HepG2 (cell line): ENCODE measurements around the gene POU2AF3. TPM values are rescaled to one million over a fixed set of nuclear protein-coding genes. Genes with fewer than 3 reads are reported as not detected.
A peak's percentile ranks its signal among the peaks of the same experiment; 100 is the strongest.

Experiments
- FOSL1 ChIP-seq: sonication (generic); formaldehyde crosslinking; IDR thresholded peaks from 2 replicates; pipeline ENCODE4 v1.9.0; 2021; ENCODE audit warnings: missing genetic modification reagents, borderline replicate concordance
- FOXK2 ChIP-seq: fragments of 450-650 bp; IDR thresholded peaks from 2 replicates; pipeline ENCODE4 v1.6.1; 2016
- HMGA1 ChIP-seq: sonication (generic); formaldehyde crosslinking; conservative IDR thresholded peaks from 2 replicates; pipeline ENCODE4 v1.4.0; 2020; ENCODE audit warnings: missing genetic modification reagents
- HNRNPH1 ChIP-seq: fragments of 200-400 bp; formaldehyde crosslinking; optimal IDR thresholded peaks from 2 replicates; pipeline ENCODE3; 2017; ENCODE audit warnings: mild to moderate bottlenecking, low read depth, low read length
- IRF1 ChIP-seq: sonication (generic); formaldehyde crosslinking; IDR thresholded peaks from 2 replicates; pipeline ENCODE4 v1.4.0; 2020; ENCODE audit warnings: low read depth, mild to moderate bottlenecking, missing genetic modification reagents
- KLF11 ChIP-seq: IDR thresholded peaks from 2 replicates; pipeline ENCODE4 v1.6.1; 2016; ENCODE audit warnings: missing compliant biosample characterization
- NONO ChIP-seq, 2 experiments: fragments of 450-650 bp in 1 of 2; sonication (generic) in 1 of 2; formaldehyde crosslinking in 1 of 2; IDR thresholded peaks in 1 of 2; conservative IDR thresholded peaks in 1 of 2; 2 replicates each; pipeline versions ENCODE4 v1.6.1 to v1.8.0; 2017 to 2022; ENCODE audit warnings: mild to moderate bottlenecking in 1 of 2, missing genetic modification reagents in 1 of 2, moderate library complexity in 1 of 2
- RBAK ChIP-seq: sonication (generic); formaldehyde crosslinking; IDR thresholded peaks from 2 replicates; pipeline ENCODE4 v1.5.1; 2020; ENCODE audit warnings: mild to moderate bottlenecking, missing genetic modification reagents
- RFXANK ChIP-seq: IDR thresholded peaks from 2 replicates; pipeline ENCODE4 v1.6.1; 2016
- UBTF ChIP-seq: sonication (generic); formaldehyde crosslinking; IDR thresholded peaks from 2 replicates; pipeline ENCODE4 v1.4.0; 2020; ENCODE audit warnings: mild to moderate bottlenecking, missing genetic modification reagents
- WIZ ChIP-seq: sonication (generic); formaldehyde crosslinking; IDR thresholded peaks from 2 replicates; pipeline ENCODE4 v1.5.1; 2020; ENCODE audit warnings: mild to moderate bottlenecking, missing genetic modification reagents
- ZKSCAN8 ChIP-seq: IDR thresholded peaks from 2 replicates; pipeline ENCODE4 v1.6.1; 2016; ENCODE audit warnings: borderline replicate concordance, missing genetic modification reagents, missing compliant biosample characterization
- ZNF235 ChIP-seq: sonication (generic); formaldehyde crosslinking; IDR thresholded peaks from 2 replicates; pipeline ENCODE4 v1.8.1; 2023; ENCODE audit warnings: mild to moderate bottlenecking, missing genetic modification reagents, borderline replicate concordance
- polyA plus RNA-seq, 8 experiments: library from polyadenylated mRNA; depleted of rRNA in 3 of 8; stranded (reverse) in 7 of 8; unstranded in 1 of 8; fragments of >200 nt; fragmentation: Illumina TruSeq in 4 of 8; extraction: Trizol in 4 of 8; gene quantifications; 2 replicates each; pipeline versions ENCODE4 v1.2.1 to v1.2.3, GENCODE V29; 2011 to 2016; ENCODE audit warnings: low read depth in 4 of 8, missing spikeins in 1 of 8, mixed read lengths in 1 of 8; ENCODE audit not compliant: insufficient read depth in 1 of 8
- total RNA-seq, 5 experiments: library from RNA; depleted of rRNA; stranded (reverse); fragments of >200 nt; fragmentation: Illumina TruSeq; extraction: Trizol; gene quantifications; 2 replicates each; pipeline ENCODE4 v1.2.3, GENCODE V29; 2016; ENCODE audit warnings: low read depth in 1 of 5
- TF ChIP-seq, protein P1 (sequence below), 2 experiments: fragments of 450-650 bp in 1 of 2; sonication (generic) in 1 of 2; formaldehyde crosslinking; IDR thresholded peaks; 2 replicates each; pipeline versions ENCODE4 v1.5.0 to v1.8.0; 2020 to 2022; ENCODE audit warnings: mild to moderate bottlenecking in 1 of 2, missing genetic modification reagents in 1 of 2
- TF ChIP-seq, protein P2 (sequence below): sonication (generic); formaldehyde crosslinking; IDR thresholded peaks from 2 replicates; pipeline ENCODE4 v1.4.0; 2020; ENCODE audit warnings: missing genetic modification reagents, mild to moderate bottlenecking, borderline replicate concordance
- TF ChIP-seq, protein P3 (sequence below): sonication (generic); formaldehyde crosslinking; IDR thresholded peaks from 2 replicates; pipeline ENCODE4 v1.4.0; 2020; ENCODE audit warnings: missing genetic modification reagents
- TF ChIP-seq, protein P4 (sequence below): sonication (generic); formaldehyde crosslinking; IDR thresholded peaks from 2 replicates; pipeline ENCODE4 v1.4.0; 2020; ENCODE audit warnings: missing genetic modification reagents, low read depth, mild to moderate bottlenecking, borderline replicate concordance

POU2AF3 gene
- total and polyA plus RNA-seq, 2 of the 13 experiments (the other 11 are each of a cell fraction or from before 2014, with no cell fraction given): 7.8 to 71.2 TPM

- TF ChIP-seq, protein P1, sequence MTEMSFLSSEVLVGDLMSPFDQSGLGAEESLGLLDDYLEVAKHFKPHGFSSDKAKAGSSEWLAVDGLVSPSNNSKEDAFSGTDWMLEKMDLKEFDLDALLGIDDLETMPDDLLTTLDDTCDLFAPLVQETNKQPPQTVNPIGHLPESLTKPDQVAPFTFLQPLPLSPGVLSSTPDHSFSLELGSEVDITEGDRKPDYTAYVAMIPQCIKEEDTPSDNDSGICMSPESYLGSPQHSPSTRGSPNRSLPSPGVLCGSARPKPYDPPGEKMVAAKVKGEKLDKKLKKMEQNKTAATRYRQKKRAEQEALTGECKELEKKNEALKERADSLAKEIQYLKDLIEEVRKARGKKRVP (CRISPR knock-in tag; IDR thresholded peaks at IDR 0.05): no peak
- TF ChIP-seq RBAK (CRISPR knock-in tag): no peak
- no peak for TF ChIP-seq KLF11 (CRISPR knock-in tag)
- TF ChIP-seq UBTF (CRISPR knock-in tag): peak; percentile 92
- no peak for TF ChIP-seq NONO (IDR thresholded peaks at IDR 0.05)
- TF ChIP-seq NONO (CRISPR knock-in tag; conservative IDR thresholded peaks at IDR 0.05): peak; percentile 67
- TF ChIP-seq, protein P2, sequence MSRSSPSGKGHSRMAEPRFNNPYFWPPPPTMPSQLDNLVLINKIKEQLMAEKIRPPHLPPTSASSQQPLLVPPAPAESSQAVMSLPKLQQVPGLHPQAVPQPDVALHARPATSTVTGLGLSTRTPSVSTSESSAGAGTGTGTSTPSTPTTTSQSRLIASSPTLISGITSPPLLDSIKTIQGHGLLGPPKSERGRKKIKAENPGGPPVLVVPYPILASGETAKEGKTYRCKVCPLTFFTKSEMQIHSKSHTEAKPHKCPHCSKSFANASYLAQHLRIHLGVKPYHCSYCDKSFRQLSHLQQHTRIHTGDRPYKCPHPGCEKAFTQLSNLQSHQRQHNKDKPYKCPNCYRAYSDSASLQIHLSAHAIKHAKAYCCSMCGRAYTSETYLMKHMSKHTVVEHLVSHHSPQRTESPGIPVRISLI: no peak
- TF ChIP-seq WIZ: no peak
- no peak for TF ChIP-seq FOSL1 (CRISPR knock-in tag)
- TF ChIP-seq, protein P3, sequence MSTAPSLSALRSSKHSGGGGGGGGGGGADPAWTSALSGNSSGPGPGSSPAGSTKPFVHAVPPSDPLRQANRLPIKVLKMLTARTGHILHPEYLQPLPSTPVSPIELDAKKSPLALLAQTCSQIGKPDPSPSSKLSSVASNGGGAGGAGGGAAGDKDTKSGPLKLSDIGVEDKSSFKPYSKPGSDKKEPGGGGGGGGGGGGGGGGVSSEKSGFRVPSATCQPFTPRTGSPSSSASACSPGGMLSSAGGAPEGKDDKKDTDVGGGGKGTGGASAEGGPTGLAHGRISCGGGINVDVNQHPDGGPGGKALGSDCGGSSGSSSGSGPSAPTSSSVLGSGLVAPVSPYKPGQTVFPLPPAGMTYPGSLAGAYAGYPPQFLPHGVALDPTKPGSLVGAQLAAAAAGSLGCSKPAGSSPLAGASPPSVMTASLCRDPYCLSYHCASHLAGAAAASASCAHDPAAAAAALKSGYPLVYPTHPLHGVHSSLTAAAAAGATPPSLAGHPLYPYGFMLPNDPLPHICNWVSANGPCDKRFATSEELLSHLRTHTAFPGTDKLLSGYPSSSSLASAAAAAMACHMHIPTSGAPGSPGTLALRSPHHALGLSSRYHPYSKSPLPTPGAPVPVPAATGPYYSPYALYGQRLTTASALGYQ (CRISPR knock-in tag): no peak
- TF ChIP-seq RFXANK (CRISPR knock-in tag): no peak
- TF ChIP-seq, protein P4, sequence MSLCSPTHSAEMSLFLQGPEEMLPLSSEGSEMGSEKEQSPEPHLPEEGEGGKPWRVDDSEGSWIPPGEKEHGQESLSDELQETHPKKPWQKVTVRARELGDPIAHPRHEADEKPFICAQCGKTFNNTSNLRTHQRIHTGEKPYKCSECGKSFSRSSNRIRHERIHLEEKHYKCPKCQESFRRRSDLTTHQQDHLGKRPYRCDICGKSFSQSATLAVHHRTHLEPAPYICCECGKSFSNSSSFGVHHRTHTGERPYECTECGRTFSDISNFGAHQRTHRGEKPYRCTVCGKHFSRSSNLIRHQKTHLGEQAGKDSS: no peak
- TF ChIP-seq HMGA1 (CRISPR knock-in tag): no peak
- no peak for TF ChIP-seq IRF1 (CRISPR knock-in tag)
- no peak for TF ChIP-seq ZNF235 (CRISPR knock-in tag)
- TF ChIP-seq FOXK2: no peak
- no peak for TF ChIP-seq HNRNPH1
- no peak for TF ChIP-seq ZKSCAN8 (CRISPR knock-in tag)
Measured at GRCh38 chr11:111299101-111300026, 1.0 kb downstream of the POU2AF3 start (continued).
